Measurements from ENCODE around the gene DPP8.
"Not testable (repeated sequence)": the region's sequence is repeated elsewhere in the genome, so short reads cannot be mapped to it uniquely, and the experiment has no call there.

The DPP8 gene

GRCh38 chr15:65400760-65401610 is 116.5 kb downstream of the DPP8 start:
- DNase-seq = peak; percentile 49

GRCh38 chr15:65399997-65400396 is 117.5 kb downstream of the DPP8 start:
- no peak for DNase-seq

DNA sequence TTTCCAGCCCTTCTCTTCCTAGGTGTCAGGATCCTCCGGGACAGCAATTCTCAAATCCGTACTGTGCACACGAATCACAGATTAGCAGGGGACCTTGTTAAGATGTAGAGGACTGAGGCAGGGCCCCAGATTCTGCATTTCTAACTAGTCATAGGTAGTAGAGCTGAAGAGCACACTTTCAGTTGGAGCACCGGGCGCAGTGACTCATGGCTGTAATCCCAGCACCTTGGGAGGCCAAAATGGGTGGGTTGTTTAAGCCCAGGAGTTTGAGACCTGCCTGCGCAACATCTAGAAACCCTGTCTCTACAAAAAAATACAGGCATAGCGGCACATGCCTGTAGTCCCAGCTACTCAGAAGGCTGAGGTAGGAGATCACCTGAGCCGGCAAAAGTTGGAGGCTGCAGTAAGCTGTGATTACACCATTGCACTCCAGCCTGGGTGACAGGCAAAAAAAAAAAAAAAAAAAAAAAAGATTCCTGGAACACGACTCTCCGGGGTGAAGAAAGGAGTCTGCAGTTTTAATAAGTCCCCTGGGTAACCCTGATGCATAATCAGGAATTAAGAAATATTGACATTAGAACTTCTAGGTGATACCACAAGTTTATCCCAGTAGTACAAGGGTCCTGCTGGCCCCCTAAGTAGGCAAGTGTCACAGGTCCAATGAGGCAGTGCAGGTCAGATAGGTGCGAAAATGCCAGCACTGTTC is 118.3 kb downstream of the DPP8 start:
- DNase-seq = no peak

GRCh38 chr15:65398486-65398885 is 119.0 kb downstream of the DPP8 start:
- DNase-seq = not testable (repeated sequence)

DNA sequence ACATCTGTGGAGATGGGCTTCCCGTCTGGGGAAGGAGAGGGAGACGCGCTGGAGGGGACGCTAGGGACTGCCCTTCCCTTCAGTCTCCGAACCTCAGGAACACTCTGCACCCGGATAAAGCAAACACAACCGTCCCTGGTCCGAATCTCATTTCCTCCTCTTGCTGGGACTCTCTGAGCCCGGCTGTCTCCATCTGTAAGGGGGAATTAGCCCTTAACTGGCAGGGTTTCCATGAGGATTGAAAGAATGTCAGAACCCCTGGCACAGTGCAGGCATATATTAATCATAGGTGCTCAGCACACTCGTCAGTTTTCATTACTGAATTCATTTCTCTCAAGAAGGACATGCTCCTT is 120.5 kb downstream of the DPP8 start:
- no peak for DNase-seq

DNA sequence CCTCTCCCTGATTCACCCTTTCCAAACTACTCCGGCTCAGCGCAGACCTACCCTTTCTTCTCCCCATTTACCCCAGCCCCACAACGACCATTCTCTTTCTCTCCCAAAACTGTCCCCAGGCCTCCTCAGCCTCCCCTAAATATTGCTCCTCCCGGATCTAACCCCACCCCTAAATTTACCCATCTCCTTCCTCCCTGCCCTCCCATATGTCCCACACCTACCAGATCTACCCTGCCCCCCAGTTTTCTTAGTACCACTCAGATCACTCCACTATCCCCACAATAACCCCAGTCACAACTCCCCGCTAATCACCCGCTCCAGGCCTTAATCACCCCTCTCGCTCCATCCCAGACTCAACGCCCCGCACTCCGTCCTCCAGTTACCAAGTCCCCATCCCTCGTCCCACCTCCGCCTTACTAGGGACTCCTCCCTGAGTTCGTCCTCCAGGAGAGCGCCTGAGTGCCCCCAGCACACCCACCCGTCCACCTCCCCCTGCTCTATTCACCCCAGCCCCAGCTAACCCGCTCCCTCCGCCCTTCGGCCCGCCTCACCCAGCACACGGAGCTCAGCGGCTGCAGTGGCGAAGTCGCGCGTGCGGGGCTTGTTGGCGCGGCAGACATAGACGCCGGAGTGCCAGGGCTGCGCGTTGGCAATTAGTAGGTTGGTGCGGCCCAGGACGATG is 121.1 kb downstream of the DPP8 start:
- DNase-seq = no peak

- DNase-seq = no peak
Observed at GRCh38 chr15:65395567-65396202, 121.8 kb downstream of the DPP8 start.

GRCh38 chr15:65394936-65395335 is 122.6 kb downstream of the DPP8 start:
- no peak for DNase-seq

- DNase-seq = no peak
Observed at GRCh38 chr15:65394280-65394789, 123.2 kb downstream of the DPP8 start.

DNA sequence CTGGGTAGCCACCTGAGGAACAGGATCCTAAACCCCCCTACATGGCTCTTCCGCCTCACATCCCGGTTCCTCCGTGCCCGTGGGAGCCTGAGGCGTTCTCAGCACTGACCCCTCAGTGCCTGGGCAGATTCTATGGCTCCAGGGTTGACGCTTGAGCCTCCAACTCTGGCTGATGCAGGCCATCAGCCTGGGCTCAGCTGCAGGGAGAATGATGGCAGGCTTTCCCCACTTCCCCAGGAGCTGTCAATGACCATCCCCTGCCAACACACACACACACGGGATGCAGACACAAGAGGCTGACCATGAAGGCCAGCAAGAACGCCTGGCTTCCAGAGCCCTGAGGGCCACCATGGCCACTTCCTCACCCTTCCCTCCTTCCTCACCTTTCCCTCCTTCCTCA is 123.9 kb downstream of the DPP8 start:
- no peak for DNase-seq

DNA sequence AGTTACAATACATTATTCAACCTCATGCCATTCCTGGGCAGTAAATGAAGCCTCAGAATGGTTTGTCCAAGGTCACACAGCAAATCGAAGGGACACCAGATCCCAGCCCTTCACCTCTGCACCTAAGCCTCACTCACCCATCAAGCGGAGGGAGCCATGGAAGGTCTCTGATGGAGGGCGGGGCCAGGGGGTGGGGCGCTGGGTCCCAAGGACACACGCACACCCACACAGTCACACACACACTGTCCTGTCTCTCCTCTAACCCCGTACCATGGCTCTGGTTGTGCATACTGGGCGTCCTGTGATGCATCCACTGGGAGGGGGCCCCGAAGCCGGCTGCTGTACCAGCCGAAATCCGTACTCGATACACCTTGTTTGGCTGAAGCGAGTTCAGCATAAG is 124.4 kb downstream of the DPP8 start:
- no peak for DNase-seq
